ENCODE measurements around the gene AOPEP.

GRCh38 chr9:94867281-94867841 is 140.9 kb downstream of the AOPEP start:
- no peak for TF ChIP-seq CTCF (IDR thresholded peaks at IDR 0.05; ENCODE audit: low read depth, low read length, poor library complexity, severe bottlenecking)
- no peak for TF ChIP-seq EZH2phosphoT487 (IDR thresholded peaks at IDR 0.05; ENCODE audit: borderline replicate concordance, low read length)

Measured in DOHH2 (cell line).